H7 (cell line): ENCODE measurements around the gene C3orf70. TPM values are rescaled to one million over a fixed set of nuclear protein-coding genes. Genes with fewer than 3 reads are reported as not detected.

ENCODE experiments used
- DNase-seq: peaks from one replicate; pipeline ENCODE4 v3.0.0; 2012
- H3K27me3 ChIP-seq: 2 replicates; pipeline ENCODE4 v1.6.0; 2011; ENCODE audit warnings: mild to moderate bottlenecking, low read length; ENCODE audit not compliant: control insufficient read depth, insufficient read depth
- H3K36me3 ChIP-seq: replicated peaks from 2 replicates; pipeline ENCODE4 v1.5.1; 2011; ENCODE audit warnings: low read length; ENCODE audit not compliant: control insufficient read depth, insufficient read depth
- H3K4me3 ChIP-seq: 2 replicates; pipeline ENCODE4 v1.5.1; 2011; ENCODE audit warnings: low read depth, mild to moderate bottlenecking, control low read depth, low read length, moderate library complexity; ENCODE audit not compliant: insufficient read depth
- total RNA-seq: library from RNA; depleted of rRNA; stranded (reverse); fragments of >200 nt; shearing (Covaris generic); gene quantifications from 2 replicates; pipeline ENCODE4 v1.2.3, GENCODE V29; 2014

The C3orf70 gene
- total RNA-seq, 1 experiment from 2014 or later = 1.1 TPM

- no peak overlapping the region for H3K4me3 ChIP-seq
- no peaks in the 10 kb centered on the region for H3K27me3 ChIP-seq
- DNase-seq = no peak
- no peaks in the 10 kb centered on the region for H3K36me3 ChIP-seq
Measured at GRCh38 chr3:185062191-185062590, 90.7 kb downstream of the C3orf70 start.

- Histone ChIP-seq H3K4me3 (no peak overlapping the region), H3K27me3 (no peaks in the 10 kb centered on the region), H3K36me3 (no peaks in the 10 kb centered on the region)
- DNase-seq = no peak
Measured at GRCh38 chr3:185060655-185061054, 92.2 kb downstream of the C3orf70 start.

- no peaks in the 10 kb centered on the region for H3K27me3 ChIP-seq
Measured at GRCh38 chr3:185059766-185060165, 93.1 kb downstream of the C3orf70 start.

GRCh38 chr3:185058796-185059195, 94.1 kb downstream of the C3orf70 start:
- DNase-seq = no peak
- no peak overlapping the region for H3K4me3 ChIP-seq
- no peaks in the 10 kb centered on the region for H3K36me3 ChIP-seq
- no peaks in the 10 kb centered on the region for H3K27me3 ChIP-seq

More at GRCh38 chr3:185059766-185060165, 93.1 kb downstream of the C3orf70 start:
- Histone ChIP-seq H3K4me3 (no peak overlapping the region), H3K36me3 (no peaks in the 10 kb centered on the region)
- DNase-seq = no peak

- DNase-seq = no peak
- no peaks in the 10 kb centered on the region for H3K27me3 ChIP-seq
- no peaks in the 10 kb centered on the region for H3K36me3 ChIP-seq
- H3K4me3 ChIP-seq = no peak overlapping the region
Measured at GRCh38 chr3:185057829-185058228, 95.0 kb downstream of the C3orf70 start.

- Histone ChIP-seq H3K4me3 (no peak overlapping the region), H3K36me3 (no peaks in the 10 kb centered on the region), H3K27me3 (no peaks in the 10 kb centered on the region)
- no peak for DNase-seq
Measured at GRCh38 chr3:185056908-185057307, 96.0 kb downstream of the C3orf70 start.

- no peak for DNase-seq
- no peaks in the 10 kb centered on the region for H3K27me3 ChIP-seq
- H3K36me3 ChIP-seq = no peaks in the 10 kb centered on the region; the same call in 1 of the 2 replicates
- H3K4me3 ChIP-seq = no peak overlapping the region
Measured at GRCh38 chr3:185052631-185053030, 100.2 kb downstream of the C3orf70 start.

- Histone ChIP-seq H3K36me3 (no peaks in the 10 kb centered on the region; the same call in 1 of the 2 replicates), H3K27me3 (no peaks in the 10 kb centered on the region), H3K4me3 (no peak overlapping the region)
- DNase-seq = no peak
Measured at GRCh38 chr3:185051801-185052200, 101.1 kb downstream of the C3orf70 start.

GRCh38 chr3:185049710-185050109, 103.2 kb downstream of the C3orf70 start:
- no peaks in the 10 kb centered on the region; the same call in 1 of the 2 replicates for H3K36me3 ChIP-seq
- no peaks in the 10 kb centered on the region for H3K27me3 ChIP-seq
- no peak overlapping the region for H3K4me3 ChIP-seq
- peak; percentile 71 for DNase-seq

- no peak for DNase-seq
- no peaks in the 10 kb centered on the region for H3K27me3 ChIP-seq
Measured at GRCh38 chr3:185046603-185047002, 106.3 kb downstream of the C3orf70 start.

GRCh38 chr3:185046164-185046515, 106.7 kb downstream of the C3orf70 start:
- H3K4me3 ChIP-seq = no peak overlapping the region
- no peak for DNase-seq
- H3K36me3 ChIP-seq = no peaks in the 10 kb centered on the region; the same call in 1 of the 2 replicates
- no peaks in the 10 kb centered on the region for H3K27me3 ChIP-seq

More at GRCh38 chr3:185046603-185047002, 106.3 kb downstream of the C3orf70 start:
- H3K36me3 ChIP-seq = no peaks in the 10 kb centered on the region; the same call in 1 of the 2 replicates
- no peak overlapping the region for H3K4me3 ChIP-seq

GRCh38 chr3:185042312-185043050, 110.4 kb downstream of the C3orf70 start:
- H3K4me3 ChIP-seq = no peak overlapping the region
- no peaks in the 10 kb centered on the region for H3K27me3 ChIP-seq
- H3K36me3 ChIP-seq = no peaks in the 10 kb centered on the region
- no peak for DNase-seq

GRCh38 chr3:185041540-185041939, 111.3 kb downstream of the C3orf70 start:
- no peaks in the 10 kb centered on the region for H3K36me3 ChIP-seq
- H3K27me3 ChIP-seq = no peaks in the 10 kb centered on the region
- no peak overlapping the region for H3K4me3 ChIP-seq
- no peak for DNase-seq

GRCh38 chr3:185040425-185040824, 112.4 kb downstream of the C3orf70 start:
- Histone ChIP-seq H3K36me3 (no peaks in the 10 kb centered on the region), H3K4me3 (no peak overlapping the region), H3K27me3 (no peaks in the 10 kb centered on the region)
- no peak for DNase-seq

GRCh38 chr3:185037801-185038200, 115.1 kb downstream of the C3orf70 start:
- H3K36me3 ChIP-seq = no peaks in the 10 kb centered on the region
- DNase-seq = no peak
- no peaks in the 10 kb centered on the region for H3K27me3 ChIP-seq
- H3K4me3 ChIP-seq = no peak overlapping the region
